Measurements from ENCODE around the gene SLC6A18. TPM values are rescaled to one million over a fixed set of nuclear protein-coding genes. Genes with fewer than 3 reads are reported as not detected.
A peak's percentile ranks its signal among the peaks of the same experiment; 100 is the strongest.

SLC6A18 gene
- total and polyA plus RNA-seq, 2 of the 13 experiments (the other 11 are each of a cell fraction or from before 2014, with no cell fraction given), result not detected

DNA sequence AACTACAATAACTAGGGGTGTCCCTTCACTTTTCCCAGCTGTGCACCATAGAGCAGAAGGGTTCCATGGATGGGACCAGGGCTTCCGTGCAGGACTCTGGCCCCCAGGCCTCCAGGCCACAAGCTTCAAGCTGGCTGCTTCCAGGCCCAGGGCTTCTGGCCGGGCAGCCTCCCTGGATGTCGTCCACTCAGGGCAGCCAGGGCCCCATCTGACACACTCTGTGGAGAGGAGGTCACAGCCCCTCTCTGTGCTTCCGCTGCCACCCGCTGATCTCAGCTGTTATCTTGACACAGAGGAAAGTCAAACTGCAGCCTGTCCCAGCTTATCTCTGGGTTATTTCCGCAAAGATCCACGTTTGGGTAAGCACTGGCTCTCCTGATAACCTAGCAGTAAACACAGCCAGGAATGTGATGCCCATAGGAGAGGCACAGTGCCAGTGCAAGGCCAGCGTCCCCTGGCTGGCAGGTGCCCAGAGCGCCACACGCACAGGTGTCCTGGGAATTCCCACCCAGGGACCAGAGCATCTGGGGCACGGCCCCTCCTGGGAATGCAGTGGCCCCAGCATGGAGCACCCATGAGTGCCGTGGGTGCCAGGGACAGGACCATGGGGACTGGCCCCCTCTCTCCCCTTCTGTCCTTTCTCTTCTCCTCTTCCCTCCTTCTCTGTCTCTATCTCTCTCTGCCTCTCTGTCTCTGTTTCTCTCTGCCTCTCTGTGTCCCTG, 39.4 kb upstream of the SLC6A18 start (continued):
- TF ChIP-seq, protein P1, sequence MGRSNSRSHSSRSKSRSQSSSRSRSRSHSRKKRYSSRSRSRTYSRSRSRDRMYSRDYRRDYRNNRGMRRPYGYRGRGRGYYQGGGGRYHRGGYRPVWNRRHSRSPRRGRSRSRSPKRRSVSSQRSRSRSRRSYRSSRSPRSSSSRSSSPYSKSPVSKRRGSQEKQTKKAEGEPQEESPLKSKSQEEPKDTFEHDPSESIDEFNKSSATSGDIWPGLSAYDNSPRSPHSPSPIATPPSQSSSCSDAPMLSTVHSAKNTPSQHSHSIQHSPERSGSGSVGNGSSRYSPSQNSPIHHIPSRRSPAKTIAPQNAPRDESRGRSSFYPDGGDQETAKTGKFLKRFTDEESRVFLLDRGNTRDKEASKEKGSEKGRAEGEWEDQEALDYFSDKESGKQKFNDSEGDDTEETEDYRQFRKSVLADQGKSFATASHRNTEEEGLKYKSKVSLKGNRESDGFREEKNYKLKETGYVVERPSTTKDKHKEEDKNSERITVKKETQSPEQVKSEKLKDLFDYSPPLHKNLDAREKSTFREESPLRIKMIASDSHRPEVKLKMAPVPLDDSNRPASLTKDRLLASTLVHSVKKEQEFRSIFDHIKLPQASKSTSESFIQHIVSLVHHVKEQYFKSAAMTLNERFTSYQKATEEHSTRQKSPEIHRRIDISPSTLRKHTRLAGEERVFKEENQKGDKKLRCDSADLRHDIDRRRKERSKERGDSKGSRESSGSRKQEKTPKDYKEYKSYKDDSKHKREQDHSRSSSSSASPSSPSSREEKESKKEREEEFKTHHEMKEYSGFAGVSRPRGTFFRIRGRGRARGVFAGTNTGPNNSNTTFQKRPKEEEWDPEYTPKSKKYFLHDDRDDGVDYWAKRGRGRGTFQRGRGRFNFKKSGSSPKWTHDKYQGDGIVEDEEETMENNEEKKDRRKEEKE (IDR thresholded peaks at IDR 0.05), result no peak
- TF ChIP-seq, protein P2, sequence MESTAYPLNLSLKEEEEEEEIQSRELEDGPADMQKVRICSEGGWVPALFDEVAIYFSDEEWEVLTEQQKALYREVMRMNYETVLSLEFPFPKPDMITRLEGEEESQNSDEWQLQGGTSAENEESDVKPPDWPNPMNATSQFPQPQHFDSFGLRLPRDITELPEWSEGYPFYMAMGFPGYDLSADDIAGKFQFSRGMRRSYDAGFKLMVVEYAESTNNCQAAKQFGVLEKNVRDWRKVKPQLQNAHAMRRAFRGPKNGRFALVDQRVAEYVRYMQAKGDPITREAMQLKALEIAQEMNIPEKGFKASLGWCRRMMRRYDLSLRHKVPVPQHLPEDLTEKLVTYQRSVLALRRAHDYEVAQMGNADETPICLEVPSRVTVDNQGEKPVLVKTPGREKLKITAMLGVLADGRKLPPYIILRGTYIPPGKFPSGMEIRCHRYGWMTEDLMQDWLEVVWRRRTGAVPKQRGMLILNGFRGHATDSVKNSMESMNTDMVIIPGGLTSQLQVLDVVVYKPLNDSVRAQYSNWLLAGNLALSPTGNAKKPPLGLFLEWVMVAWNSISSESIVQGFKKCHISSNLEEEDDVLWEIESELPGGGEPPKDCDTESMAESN (CRISPR knock-in tag; conservative IDR thresholded peaks at IDR 0.05), result peak; percentile 84
- peak; percentile 92 for TF ChIP-seq SALL1 (CRISPR knock-in tag; IDR thresholded peaks at IDR 0.05)
- peak; percentile 97 for TF ChIP-seq PHF21A (CRISPR knock-in tag; IDR thresholded peaks at IDR 0.05)
- TF ChIP-seq MIER2 (CRISPR knock-in tag; IDR thresholded peaks at IDR 0.05), result 0 out of 2 replicates have a peak, but pooled peaks have one; percentile 13
- 0 out of 2 replicates have a peak, but pooled peaks have one; percentile 9 for TF ChIP-seq KDM6A (CRISPR knock-in tag; IDR thresholded peaks at IDR 0.05; ENCODE audit: low read depth)
- peak; percentile 78 for TF ChIP-seq ZNF768 (CRISPR knock-in tag; IDR thresholded peaks at IDR 0.05)
- TF ChIP-seq, protein P3, sequence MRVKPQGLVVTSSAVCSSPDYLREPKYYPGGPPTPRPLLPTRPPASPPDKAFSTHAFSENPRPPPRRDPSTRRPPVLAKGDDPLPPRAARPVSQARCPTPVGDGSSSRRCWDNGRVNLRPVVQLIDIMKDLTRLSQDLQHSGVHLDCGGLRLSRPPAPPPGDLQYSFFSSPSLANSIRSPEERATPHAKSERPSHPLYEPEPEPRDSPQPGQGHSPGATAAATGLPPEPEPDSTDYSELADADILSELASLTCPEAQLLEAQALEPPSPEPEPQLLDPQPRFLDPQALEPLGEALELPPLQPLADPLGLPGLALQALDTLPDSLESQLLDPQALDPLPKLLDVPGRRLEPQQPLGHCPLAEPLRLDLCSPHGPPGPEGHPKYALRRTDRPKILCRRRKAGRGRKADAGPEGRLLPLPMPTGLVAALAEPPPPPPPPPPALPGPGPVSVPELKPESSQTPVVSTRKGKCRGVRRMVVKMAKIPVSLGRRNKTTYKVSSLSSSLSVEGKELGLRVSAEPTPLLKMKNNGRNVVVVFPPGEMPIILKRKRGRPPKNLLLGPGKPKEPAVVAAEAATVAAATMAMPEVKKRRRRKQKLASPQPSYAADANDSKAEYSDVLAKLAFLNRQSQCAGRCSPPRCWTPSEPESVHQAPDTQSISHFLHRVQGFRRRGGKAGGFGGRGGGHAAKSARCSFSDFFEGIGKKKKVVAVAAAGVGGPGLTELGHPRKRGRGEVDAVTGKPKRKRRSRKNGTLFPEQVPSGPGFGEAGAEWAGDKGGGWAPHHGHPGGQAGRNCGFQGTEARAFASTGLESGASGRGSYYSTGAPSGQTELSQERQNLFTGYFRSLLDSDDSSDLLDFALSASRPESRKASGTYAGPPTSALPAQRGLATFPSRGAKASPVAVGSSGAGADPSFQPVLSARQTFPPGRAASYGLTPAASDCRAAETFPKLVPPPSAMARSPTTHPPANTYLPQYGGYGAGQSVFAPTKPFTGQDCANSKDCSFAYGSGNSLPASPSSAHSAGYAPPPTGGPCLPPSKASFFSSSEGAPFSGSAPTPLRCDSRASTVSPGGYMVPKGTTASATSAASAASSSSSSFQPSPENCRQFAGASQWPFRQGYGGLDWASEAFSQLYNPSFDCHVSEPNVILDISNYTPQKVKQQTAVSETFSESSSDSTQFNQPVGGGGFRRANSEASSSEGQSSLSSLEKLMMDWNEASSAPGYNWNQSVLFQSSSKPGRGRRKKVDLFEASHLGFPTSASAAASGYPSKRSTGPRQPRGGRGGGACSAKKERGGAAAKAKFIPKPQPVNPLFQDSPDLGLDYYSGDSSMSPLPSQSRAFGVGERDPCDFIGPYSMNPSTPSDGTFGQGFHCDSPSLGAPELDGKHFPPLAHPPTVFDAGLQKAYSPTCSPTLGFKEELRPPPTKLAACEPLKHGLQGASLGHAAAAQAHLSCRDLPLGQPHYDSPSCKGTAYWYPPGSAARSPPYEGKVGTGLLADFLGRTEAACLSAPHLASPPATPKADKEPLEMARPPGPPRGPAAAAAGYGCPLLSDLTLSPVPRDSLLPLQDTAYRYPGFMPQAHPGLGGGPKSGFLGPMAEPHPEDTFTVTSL (CRISPR knock-in tag; IDR thresholded peaks at IDR 0.05; ENCODE audit: borderline replicate concordance), result peak; percentile 80; the same call in 1 of the 2 replicates
- peak; percentile 91 for TF ChIP-seq FOXO1 (CRISPR knock-in tag; IDR thresholded peaks at IDR 0.05)
- TF ChIP-seq ZNF235 (CRISPR knock-in tag; IDR thresholded peaks at IDR 0.05; ENCODE audit: borderline replicate concordance), result no peak
- TF ChIP-seq PHB2 (IDR thresholded peaks at IDR 0.05; ENCODE audit: partially characterized antibody), result no peak
- peak; percentile 81 for TF ChIP-seq HNRNPLL (IDR thresholded peaks at IDR 0.05; ENCODE audit: low read depth, low read length, poor library complexity, severe bottlenecking)
- no peak for TF ChIP-seq MAFG (CRISPR knock-in tag; IDR thresholded peaks at IDR 0.05)
- TF ChIP-seq, protein P4, sequence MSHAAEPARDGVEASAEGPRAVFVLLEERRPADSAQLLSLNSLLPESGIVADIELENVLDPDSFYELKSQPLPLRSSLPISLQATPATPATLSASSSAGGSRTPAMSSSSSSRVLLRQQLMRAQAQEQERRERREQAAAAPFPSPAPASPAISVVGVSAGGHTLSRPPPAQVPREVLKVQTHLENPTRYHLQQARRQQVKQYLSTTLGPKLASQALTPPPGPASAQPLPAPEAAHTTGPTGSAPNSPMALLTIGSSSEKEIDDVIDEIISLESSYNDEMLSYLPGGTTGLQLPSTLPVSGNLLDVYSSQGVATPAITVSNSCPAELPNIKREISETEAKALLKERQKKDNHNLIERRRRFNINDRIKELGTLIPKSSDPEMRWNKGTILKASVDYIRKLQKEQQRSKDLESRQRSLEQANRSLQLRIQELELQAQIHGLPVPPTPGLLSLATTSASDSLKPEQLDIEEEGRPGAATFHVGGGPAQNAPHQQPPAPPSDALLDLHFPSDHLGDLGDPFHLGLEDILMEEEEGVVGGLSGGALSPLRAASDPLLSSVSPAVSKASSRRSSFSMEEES (CRISPR knock-in tag; IDR thresholded peaks at IDR 0.05), result peak; percentile 72; the same call in 1 of the 2 replicates
- TF ChIP-seq ZNF333 (CRISPR knock-in tag; IDR thresholded peaks at IDR 0.05; ENCODE audit: borderline replicate concordance), result no peak
- 0 out of 2 replicates have a peak, but pooled peaks have one; percentile 39 for TF ChIP-seq ZZZ3 (CRISPR knock-in tag; IDR thresholded peaks at IDR 0.05; ENCODE audit: borderline replicate concordance)
- TF ChIP-seq ZMYM3 (CRISPR knock-in tag; IDR thresholded peaks at IDR 0.05), result peak; percentile 80; the same call in 1 of the 2 replicates
- TF ChIP-seq ISL2 (CRISPR knock-in tag; IDR thresholded peaks at IDR 0.05), result peak; percentile 77; the same call in 1 of the 2 replicates

Data from HepG2 (cell line).